ENCODE results near the gene PAXX. TPM values are rescaled to one million over a fixed set of nuclear protein-coding genes. Genes with fewer than 3 reads are reported as not detected.

PAXX gene
- total RNA-seq, 2 donors from 2014 or later: 29.9 to 81.0 TPM

DNA sequence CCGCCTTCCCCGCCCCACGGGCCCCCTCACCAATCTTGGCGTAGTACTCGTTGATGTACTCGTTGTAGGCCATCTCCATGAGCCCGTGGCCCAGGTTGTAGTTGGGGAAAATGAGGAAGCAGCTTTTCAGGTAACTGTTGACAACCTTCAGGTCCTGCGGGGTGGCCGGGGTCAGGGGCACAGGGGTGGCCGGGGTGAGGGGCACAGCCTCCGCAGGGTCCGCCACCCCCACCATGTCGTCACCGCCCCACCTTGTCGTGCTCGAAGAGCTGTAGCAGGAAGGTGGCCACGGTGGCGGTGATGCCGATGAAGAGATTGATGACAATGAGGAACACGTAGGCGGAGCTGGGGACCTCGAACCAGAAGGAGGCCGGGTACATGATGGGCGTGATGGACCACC is 18.9 kb downstream of the PAXX start:
- intact Hi-C loops (cut with DNase I): no loop called here
- no peak overlapping the region for H3K9ac ChIP-seq (ENCODE audit: low read depth in 2 of 2, low read length in 2 of 2)

DNA sequence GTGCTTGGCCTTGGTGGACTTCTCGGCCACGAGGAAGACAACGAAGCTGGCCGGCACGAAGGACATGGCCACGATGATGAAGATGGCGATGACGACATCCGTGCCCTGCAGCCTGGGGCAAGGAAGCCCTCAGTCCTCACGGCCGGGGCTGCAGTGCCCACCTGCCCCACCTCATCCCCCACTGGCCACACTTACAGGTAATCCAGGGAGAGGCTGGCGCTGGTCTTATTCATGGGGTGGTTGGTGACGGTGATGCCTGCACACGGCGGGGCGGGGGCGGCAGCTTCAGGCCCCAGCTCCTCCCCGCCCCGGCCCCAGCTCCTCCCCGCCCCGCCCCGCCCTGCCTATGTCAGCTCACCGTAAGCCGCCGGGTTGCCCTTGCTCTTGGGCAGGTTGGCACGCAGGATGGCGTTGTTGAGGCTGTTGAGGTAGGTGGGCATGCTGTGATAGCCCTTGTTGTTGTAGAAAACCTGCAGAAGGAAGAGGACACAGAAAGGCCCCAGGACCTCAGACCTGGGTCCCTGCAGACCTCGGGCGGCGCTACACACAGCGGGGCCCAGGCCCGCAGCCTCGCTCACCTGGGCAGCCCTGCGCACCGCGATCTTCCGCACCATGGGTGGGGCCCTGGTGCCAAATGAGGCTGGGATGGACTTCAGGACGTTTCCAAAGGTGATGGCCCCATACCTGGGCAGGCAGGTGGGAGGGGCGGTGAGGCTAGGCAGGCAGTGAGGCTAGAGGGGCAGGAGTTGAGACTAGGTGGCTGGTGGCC is 19.9 kb downstream of the PAXX start:
- H3K9ac ChIP-seq (ENCODE audit: low read depth in 2 of 2, low read length in 2 of 2): no peak overlapping the region
- TF ChIP-seq, protein P1, sequence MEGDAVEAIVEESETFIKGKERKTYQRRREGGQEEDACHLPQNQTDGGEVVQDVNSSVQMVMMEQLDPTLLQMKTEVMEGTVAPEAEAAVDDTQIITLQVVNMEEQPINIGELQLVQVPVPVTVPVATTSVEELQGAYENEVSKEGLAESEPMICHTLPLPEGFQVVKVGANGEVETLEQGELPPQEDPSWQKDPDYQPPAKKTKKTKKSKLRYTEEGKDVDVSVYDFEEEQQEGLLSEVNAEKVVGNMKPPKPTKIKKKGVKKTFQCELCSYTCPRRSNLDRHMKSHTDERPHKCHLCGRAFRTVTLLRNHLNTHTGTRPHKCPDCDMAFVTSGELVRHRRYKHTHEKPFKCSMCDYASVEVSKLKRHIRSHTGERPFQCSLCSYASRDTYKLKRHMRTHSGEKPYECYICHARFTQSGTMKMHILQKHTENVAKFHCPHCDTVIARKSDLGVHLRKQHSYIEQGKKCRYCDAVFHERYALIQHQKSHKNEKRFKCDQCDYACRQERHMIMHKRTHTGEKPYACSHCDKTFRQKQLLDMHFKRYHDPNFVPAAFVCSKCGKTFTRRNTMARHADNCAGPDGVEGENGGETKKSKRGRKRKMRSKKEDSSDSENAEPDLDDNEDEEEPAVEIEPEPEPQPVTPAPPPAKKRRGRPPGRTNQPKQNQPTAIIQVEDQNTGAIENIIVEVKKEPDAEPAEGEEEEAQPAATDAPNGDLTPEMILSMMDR (IDR thresholded peaks at IDR 0.05): no peak
- H3K36me3 ChIP-seq: no peaks in the 10 kb centered on the region
- H3K9me3 ChIP-seq: no peaks in the 10 kb centered on the region
- intact Hi-C loops (cut with DNase I): no loop called here
- no peak for DNase-seq
- H3K27ac ChIP-seq: no peak overlapping the region
- no peaks in the 10 kb centered on the region for H3K27me3 ChIP-seq
- H3K4me1 ChIP-seq: no peaks in the 10 kb centered on the region
- H3K4me3 ChIP-seq: no peak overlapping the region

More for the DNA sequence above, 18.9 kb downstream of the PAXX start:
- H3K4me3 ChIP-seq: no peak overlapping the region
- H3K9me3 ChIP-seq: no peaks in the 10 kb centered on the region
- no peaks in the 10 kb centered on the region for H3K36me3 ChIP-seq
- H3K27me3 ChIP-seq: no peaks in the 10 kb centered on the region
- TF ChIP-seq, protein P1 (IDR thresholded peaks at IDR 0.05): no peak
- no peak for DNase-seq
- H3K27ac ChIP-seq: no peak overlapping the region
- H3K4me1 ChIP-seq: no peaks in the 10 kb centered on the region

DNA sequence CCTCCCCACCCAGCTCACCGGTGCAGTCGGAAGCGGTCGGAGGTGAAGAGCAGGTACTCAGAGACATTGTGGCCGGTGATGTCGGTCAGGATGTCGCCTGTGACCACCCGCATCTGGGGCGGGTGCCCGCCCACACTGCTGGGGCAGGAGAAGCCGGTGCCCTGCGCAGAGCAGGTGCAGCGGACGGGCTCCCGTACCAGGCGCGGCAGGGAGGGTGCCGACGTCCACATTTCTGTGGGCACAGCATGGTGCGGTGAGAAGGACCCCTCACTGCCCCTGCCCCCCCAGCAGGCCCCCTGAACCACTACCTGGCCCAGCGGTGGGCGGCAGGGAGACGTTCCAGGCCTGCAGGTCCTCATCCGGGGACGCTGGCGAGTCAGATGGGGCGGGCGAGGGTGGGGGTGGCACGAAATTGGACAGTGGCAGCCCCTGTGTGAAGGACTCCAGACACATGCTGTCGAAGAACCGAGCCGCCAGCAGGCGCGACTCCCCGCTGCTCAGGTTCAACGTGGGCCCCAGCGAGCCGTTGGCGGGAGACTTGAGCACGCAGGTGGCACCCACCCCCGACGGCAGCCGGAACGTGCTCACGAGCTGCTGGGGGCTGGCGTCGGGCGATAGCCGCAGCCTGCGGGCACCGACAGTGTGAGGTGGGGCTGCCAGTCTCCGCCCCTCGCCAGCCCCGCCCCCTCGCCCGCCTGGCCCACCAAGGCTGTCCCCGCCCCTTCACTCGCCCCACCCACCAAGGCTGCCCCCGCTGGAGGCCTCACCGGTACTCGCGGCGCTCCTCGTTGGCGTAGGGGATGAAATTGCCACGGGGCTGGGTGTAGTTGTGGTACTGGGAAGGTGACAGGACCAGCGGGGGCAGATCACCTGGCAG is 20.7 kb downstream of the PAXX start:
- Histone ChIP-seq H3K4me3 (no peak overlapping the region), H3K27ac (no peak overlapping the region), H3K9ac (ENCODE audit: low read depth in 2 of 2, low read length in 2 of 2) (no peak overlapping the region), H3K9me3 (no peaks in the 10 kb centered on the region), H3K36me3 (no peaks in the 10 kb centered on the region), H3K4me1 (no peaks in the 10 kb centered on the region), H3K27me3 (no peaks in the 10 kb centered on the region)
- no peak for DNase-seq
- intact Hi-C loops (cut with DNase I): no loop called here
- TF ChIP-seq, protein P1 (IDR thresholded peaks at IDR 0.05): no peak

DNA sequence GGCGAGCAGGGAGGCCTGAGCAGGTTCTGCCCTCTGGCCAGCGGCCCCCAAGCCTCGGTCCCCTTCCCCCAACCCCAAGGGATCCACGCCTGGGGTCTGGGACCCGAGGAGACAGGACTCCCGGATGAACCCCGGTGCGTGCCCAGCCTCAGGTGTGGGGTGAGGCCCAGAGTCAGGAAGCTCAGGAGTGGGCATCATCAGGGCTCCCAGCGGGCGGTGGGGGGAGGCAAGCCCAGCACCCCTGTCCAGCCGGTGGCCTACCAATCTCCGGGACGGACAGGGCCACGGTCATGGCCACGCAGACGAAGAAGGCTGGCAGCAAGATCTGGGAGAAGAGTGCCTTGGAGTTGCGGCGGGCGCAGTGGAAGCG is 21.3 kb downstream of the PAXX start:
- H3K27ac ChIP-seq: no peak overlapping the region
- no peak overlapping the region for H3K4me3 ChIP-seq
- no peaks in the 10 kb centered on the region for H3K36me3 ChIP-seq
- H3K9ac ChIP-seq (ENCODE audit: low read depth in 2 of 2, low read length in 2 of 2): no peak overlapping the region
- H3K9me3 ChIP-seq: no peaks in the 10 kb centered on the region
- intact Hi-C loops (cut with DNase I): no loop called here
- H3K4me1 ChIP-seq: no peaks in the 10 kb centered on the region
- no peaks in the 10 kb centered on the region for H3K27me3 ChIP-seq
- no peak for DNase-seq
- TF ChIP-seq, protein P1 (IDR thresholded peaks at IDR 0.05): no peak

DNA sequence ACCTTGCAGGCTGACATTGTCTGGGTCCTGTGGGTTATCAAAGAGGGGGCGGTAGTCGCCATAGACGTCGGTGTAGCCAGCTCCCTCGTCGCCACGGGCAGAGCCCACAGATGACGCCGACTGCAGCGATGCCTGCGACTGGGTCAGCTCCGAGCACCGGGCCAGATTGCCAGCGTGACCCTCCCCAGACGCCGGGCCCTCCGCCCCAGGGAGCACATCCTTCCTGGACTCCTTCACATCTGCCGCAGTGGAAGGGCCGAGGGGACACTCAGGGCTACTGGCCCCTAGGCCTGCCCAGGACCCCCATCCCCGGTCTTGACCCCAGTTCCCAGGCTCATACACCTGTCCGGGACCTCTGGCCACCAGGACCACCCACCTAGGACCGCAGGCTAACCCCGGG is 21.9 kb downstream of the PAXX start:
- no peaks in the 10 kb centered on the region for H3K9me3 ChIP-seq
- intact Hi-C loops (cut with DNase I): no loop called here
- no peak for DNase-seq
- H3K9ac ChIP-seq (ENCODE audit: low read depth in 2 of 2, low read length in 2 of 2): no peak overlapping the region
- TF ChIP-seq, protein P1 (IDR thresholded peaks at IDR 0.05): no peak
- H3K27ac ChIP-seq: no peak overlapping the region
- H3K36me3 ChIP-seq: no peaks in the 10 kb centered on the region
- no peaks in the 10 kb centered on the region for H3K27me3 ChIP-seq
- no peak overlapping the region for H3K4me3 ChIP-seq
- no peaks in the 10 kb centered on the region for H3K4me1 ChIP-seq

All from colonic mucosa (tissue), 4 donors.